Measurements from ENCODE around the gene POU2F1.

POU2F1 gene

GRCh38 chr1:167460836-167461235 lies 240.2 kb downstream of the POU2F1 start:
- DNase-seq (ENCODE audit: low spot score): no peak
- TF ChIP-seq, protein P1, sequence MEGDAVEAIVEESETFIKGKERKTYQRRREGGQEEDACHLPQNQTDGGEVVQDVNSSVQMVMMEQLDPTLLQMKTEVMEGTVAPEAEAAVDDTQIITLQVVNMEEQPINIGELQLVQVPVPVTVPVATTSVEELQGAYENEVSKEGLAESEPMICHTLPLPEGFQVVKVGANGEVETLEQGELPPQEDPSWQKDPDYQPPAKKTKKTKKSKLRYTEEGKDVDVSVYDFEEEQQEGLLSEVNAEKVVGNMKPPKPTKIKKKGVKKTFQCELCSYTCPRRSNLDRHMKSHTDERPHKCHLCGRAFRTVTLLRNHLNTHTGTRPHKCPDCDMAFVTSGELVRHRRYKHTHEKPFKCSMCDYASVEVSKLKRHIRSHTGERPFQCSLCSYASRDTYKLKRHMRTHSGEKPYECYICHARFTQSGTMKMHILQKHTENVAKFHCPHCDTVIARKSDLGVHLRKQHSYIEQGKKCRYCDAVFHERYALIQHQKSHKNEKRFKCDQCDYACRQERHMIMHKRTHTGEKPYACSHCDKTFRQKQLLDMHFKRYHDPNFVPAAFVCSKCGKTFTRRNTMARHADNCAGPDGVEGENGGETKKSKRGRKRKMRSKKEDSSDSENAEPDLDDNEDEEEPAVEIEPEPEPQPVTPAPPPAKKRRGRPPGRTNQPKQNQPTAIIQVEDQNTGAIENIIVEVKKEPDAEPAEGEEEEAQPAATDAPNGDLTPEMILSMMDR (IDR thresholded peaks at IDR 0.05; ENCODE audit: extremely low read depth, insufficient read depth, missing control alignments): no peak
- in situ Hi-C loops (cut with MboI; ENCODE audit: low pct_unique_long_range_greater_than_20kb, low sequenced_read_pairs, unreplicated experiment): no loop called here

DNA sequence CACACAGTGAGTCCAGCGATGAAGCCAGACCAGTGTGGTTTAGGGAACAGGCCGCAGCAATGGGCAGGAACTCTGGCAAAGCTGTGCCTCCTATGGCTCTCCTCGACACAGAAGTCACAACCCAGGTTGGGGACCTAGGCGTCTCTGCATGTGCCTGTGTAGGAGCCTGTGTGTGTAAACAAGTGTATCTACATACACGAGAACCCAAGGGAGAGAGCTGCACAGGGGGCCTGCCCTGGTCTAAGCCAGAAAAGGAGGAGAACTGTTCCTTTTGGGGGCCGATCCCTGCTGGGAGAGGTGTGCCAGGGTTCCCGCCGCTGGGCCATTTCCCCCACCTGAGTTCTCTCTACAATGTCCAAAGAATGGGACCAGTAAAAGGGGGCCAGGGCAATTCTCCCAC lies 241.7 kb downstream of the POU2F1 start:
- DNase-seq (ENCODE audit: low spot score): no peak
- TF ChIP-seq, protein P1 (IDR thresholded peaks at IDR 0.05; ENCODE audit: extremely low read depth, insufficient read depth, missing control alignments): no peak
- in situ Hi-C loops (cut with MboI; ENCODE audit: low pct_unique_long_range_greater_than_20kb, low sequenced_read_pairs, unreplicated experiment): no loop called here

GRCh38 chr1:167463080-167463479 lies 242.4 kb downstream of the POU2F1 start:
- in situ Hi-C loops (cut with MboI; ENCODE audit: low pct_unique_long_range_greater_than_20kb, low sequenced_read_pairs, unreplicated experiment): no loop called here
- TF ChIP-seq, protein P1 (IDR thresholded peaks at IDR 0.05; ENCODE audit: extremely low read depth, insufficient read depth, missing control alignments): no peak
- no peak for DNase-seq (ENCODE audit: low spot score)

GRCh38 chr1:167463875-167464575 lies 243.3 kb downstream of the POU2F1 start:
- in situ Hi-C loops (cut with MboI; ENCODE audit: low pct_unique_long_range_greater_than_20kb, low sequenced_read_pairs, unreplicated experiment): no loop called here
- DNase-seq (ENCODE audit: low spot score): no peak
- TF ChIP-seq, protein P1 (IDR thresholded peaks at IDR 0.05; ENCODE audit: extremely low read depth, insufficient read depth, missing control alignments): no peak

DNA sequence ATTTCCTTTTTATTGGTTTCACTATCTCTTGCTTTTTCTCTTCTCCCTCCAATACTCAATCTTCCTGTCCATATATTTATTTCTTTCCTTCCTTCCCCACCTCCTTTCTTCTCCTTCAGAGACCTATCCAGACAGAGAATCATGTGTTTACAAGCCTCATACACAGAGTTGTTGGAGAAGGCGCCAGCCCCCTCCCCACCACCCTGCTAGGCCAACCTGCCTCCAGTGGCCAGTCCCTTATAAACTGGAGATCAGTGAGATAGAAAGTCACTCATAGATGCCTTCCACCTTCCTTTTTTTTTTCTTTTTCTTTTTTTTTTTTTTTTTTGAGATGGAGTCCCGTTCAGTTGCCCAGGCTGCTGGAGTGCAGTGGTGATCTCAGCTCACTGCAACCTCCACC lies 244.3 kb downstream of the POU2F1 start:
- TF ChIP-seq, protein P1 (IDR thresholded peaks at IDR 0.05; ENCODE audit: extremely low read depth, insufficient read depth, missing control alignments): no peak
- in situ Hi-C loops (cut with MboI; ENCODE audit: low pct_unique_long_range_greater_than_20kb, low sequenced_read_pairs, unreplicated experiment): no loop called here
- DNase-seq (ENCODE audit: low spot score): no peak

DNA sequence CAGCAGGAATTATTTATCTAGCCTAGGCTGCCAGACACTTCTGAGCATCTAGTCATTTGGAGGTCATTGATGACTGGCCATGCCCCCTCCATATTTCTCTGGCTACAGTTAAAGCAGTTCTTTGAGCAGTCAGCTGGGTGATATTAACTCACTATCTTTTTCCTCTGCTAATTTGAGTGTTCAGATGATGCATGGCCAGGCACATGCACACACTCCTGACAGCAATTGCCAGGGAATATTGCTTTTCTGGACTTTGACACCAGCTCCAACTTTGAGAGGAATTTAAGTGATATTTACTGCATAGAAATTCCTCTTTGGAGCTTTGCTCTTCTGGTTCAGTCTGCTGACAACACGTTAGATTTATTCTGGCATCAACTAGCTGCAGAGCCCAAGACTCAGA lies 245.1 kb downstream of the POU2F1 start:
- TF ChIP-seq, protein P1 (IDR thresholded peaks at IDR 0.05; ENCODE audit: extremely low read depth, insufficient read depth, missing control alignments): no peak
- in situ Hi-C loops (cut with MboI; ENCODE audit: low pct_unique_long_range_greater_than_20kb, low sequenced_read_pairs, unreplicated experiment): no loop called here
- no peak for DNase-seq (ENCODE audit: low spot score)
